K562 (cell line): ENCODE measurements around the gene ZDHHC24. TPM values are rescaled to one million over a fixed set of nuclear protein-coding genes. Genes with fewer than 3 reads are reported as not detected.
A peak's percentile ranks its signal among the peaks of the same experiment; 100 is the strongest.

Experiments used
- KDM1A ChIP-seq, 2 experiments: fragments of 450-650 bp; IDR thresholded peaks; 2 replicates each; pipeline ENCODE4 v1.6.1; 2016; ENCODE audit warnings: mild to moderate bottlenecking in 2 of 2
- MAFF ChIP-seq: IDR thresholded peaks from 2 replicates; pipeline ENCODE4 v1.6.1; 2012; ENCODE audit warnings: low read length, improper control_type of control experiment
- NFYB ChIP-seq: IDR thresholded peaks from 2 replicates; pipeline ENCODE4 v1.6.1; 2011; ENCODE audit warnings: mild to moderate bottlenecking, moderate library complexity; ENCODE audit not compliant: insufficient read length; ENCODE audit errors: extremely low read depth
- NONO ChIP-seq, 2 experiments: fragments of 200-400 bp in 1 of 2; fragments of 450-650 bp in 1 of 2; formaldehyde crosslinking in 1 of 2; IDR thresholded peaks; 2 replicates each; pipeline ENCODE4 v1.6.1; 2017; ENCODE audit warnings: low read depth in 2 of 2, mild to moderate bottlenecking in 2 of 2, moderate library complexity in 2 of 2, low read length in 1 of 2
- PHF20 ChIP-seq: fragments of 450-650 bp; IDR thresholded peaks from 2 replicates; pipeline ENCODE4 v1.6.1; 2018; ENCODE audit not compliant: partially characterized antibody
- RBM17 ChIP-seq: fragments of 200-400 bp; formaldehyde crosslinking; IDR thresholded peaks from 2 replicates; pipeline ENCODE4 v1.6.1; 2017; ENCODE audit warnings: low read depth, mild to moderate bottlenecking, low read length, borderline replicate concordance
- SRF ChIP-seq, 2 experiments: fragments of 250-450, 450-650 bp in 1 of 2; sonication (Bioruptor Pico) in 1 of 2; sonication (generic) in 1 of 2; formaldehyde crosslinking; IDR thresholded peaks; 2 replicates each; pipeline versions ENCODE4 v1.5.0 to v1.5.1; 2020 to 2022; ENCODE audit warnings: mild to moderate bottlenecking in 1 of 2, missing genetic modification reagents in 1 of 2
- TOE1 ChIP-seq, 2 experiments: fragments of 450-650 bp in 1 of 2; sonication (generic) in 1 of 2; formaldehyde crosslinking in 1 of 2; IDR thresholded peaks; 2 replicates each; pipeline versions ENCODE4 v1.7.1 to v1.8.0; 2016 to 2022; ENCODE audit warnings: borderline replicate concordance in 2 of 2, mild to moderate bottlenecking in 2 of 2, antibody characterized with exemption in 1 of 2, inconsistent platforms in 1 of 2, low read depth in 1 of 2, missing genetic modification reagents in 1 of 2, moderate library complexity in 1 of 2
- ZKSCAN8 ChIP-seq: fragments of 200-800 bp; sonication (Bioruptor generic); IDR thresholded peaks from 2 replicates; pipeline ENCODE4 v1.6.1; 2016; ENCODE audit warnings: missing genetic modification characterization, missing compliant biosample characterization
- polyA plus RNA-seq, 8 experiments: library from polyadenylated mRNA; depleted of rRNA in 4 of 8; stranded (reverse) in 5 of 8; unstranded in 3 of 8; fragments of >200 nt; fragmentation: Nextera tagmentation in 2 of 8; fragmentation: Illumina TruSeq in 1 of 8; extraction: Ambion mirVana in 2 of 8; extraction: Trizol in 1 of 8; gene quantifications; 2 replicates each; pipeline versions ENCODE4 v1.2.1 to v1.2.3, GENCODE V29; 2011 to 2014; ENCODE audit warnings: inconsistent platforms in 1 of 8, missing spikeins in 1 of 8
- total RNA-seq, 7 experiments: library from RNA; depleted of rRNA in 6 of 7; stranded (reverse); fragments of >200 nt in 6 of 7; fragmentation: Illumina TruSeq in 2 of 7; extraction: Trizol in 2 of 7; gene quantifications; 2 replicates each; pipeline versions ENCODE4 v1.2.1 to v1.2.3, GENCODE V29; 2011 to 2021; ENCODE audit warnings: low replicate concordance in 1 of 7
- TF ChIP-seq, protein P1 (sequence below): fragments of 200-800 bp; sonication (Bioruptor generic); IDR thresholded peaks from 2 replicates; pipeline ENCODE4 v1.6.1; 2017; ENCODE audit warnings: missing genetic modification characterization, missing compliant biosample characterization
- TF ChIP-seq, protein P2 (sequence below): IDR thresholded peaks from 3 replicates; pipeline ENCODE4 v1.6.1; 2011; ENCODE audit warnings: borderline replicate concordance, mild to moderate bottlenecking; ENCODE audit not compliant: insufficient read length, insufficient read depth
- TF ChIP-seq, protein P3 (sequence below): fragments of 250-450 bp; sonication (Bioruptor Pico); IDR thresholded peaks from 2 replicates; pipeline ENCODE4 v1.5.0; 2021; ENCODE audit warnings: mild to moderate bottlenecking, borderline replicate concordance
- TF ChIP-seq, protein P4 (sequence below): sonication (generic); formaldehyde crosslinking; IDR thresholded peaks from 2 replicates; pipeline ENCODE4 v1.8.1; 2023; ENCODE audit warnings: mild to moderate bottlenecking, missing genetic modification reagents, moderate library complexity
- TF ChIP-seq, protein P5 (sequence below): fragments of 450-650 bp; formaldehyde crosslinking; IDR thresholded peaks from 2 replicates; pipeline ENCODE4 v1.4.0; 2020; ENCODE audit warnings: mild to moderate bottlenecking, moderate library complexity

The ZDHHC24 gene
- total and polyA plus RNA-seq, 9 of the 15 experiments (the other 6 are each of a cell fraction or from before 2014, with no cell fraction given) = 0.45 to 11.2 (median 2.7) TPM

DNA sequence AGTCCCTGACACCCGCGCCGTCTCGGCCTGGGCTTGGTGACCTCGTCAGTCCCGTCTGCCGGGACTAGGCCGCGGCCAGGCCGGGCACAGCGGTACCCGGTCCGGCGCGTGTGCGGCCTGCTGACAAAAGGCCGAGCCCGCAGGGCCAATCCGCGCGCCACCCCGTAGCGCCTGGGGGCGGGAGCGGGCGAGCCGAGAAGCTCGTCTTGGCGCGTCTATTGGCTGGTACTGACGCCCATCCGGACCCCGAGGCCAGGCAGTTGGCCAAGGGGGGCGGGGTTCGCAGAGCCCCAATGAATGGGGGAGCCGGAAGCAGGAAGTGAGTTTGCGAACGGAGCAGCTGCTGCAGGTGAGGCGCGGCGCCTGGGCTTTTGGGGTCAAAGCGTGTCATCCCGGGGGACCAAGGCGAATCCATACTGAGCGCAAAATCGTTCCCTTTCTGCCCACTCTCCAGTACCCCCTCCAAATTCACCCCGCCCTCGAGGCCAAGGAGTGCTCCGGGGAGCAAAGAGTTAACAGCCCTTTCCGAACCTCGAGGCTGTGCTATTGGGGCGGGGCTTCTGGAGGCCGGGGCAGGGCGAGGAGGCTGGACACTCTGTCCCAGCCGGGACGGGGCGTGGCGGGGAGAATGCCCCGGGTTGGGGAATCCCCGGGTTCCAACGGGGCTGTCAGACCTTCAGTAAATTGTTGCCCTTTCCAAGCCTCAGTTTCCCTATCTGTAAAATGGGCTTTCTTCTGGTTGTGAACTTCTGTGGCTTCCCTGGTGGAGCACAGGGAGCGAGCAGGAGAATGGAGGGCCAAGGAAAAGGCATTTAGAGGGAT lies 65.5 kb downstream of the ZDHHC24 start, which contains the start of gene DPP3 (continued):
- TF ChIP-seq, protein P1, sequence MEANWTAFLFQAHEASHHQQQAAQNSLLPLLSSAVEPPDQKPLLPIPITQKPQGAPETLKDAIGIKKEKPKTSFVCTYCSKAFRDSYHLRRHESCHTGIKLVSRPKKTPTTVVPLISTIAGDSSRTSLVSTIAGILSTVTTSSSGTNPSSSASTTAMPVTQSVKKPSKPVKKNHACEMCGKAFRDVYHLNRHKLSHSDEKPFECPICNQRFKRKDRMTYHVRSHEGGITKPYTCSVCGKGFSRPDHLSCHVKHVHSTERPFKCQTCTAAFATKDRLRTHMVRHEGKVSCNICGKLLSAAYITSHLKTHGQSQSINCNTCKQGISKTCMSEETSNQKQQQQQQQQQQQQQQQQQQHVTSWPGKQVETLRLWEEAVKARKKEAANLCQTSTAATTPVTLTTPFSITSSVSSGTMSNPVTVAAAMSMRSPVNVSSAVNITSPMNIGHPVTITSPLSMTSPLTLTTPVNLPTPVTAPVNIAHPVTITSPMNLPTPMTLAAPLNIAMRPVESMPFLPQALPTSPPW = peak; percentile 80
- TF ChIP-seq ZKSCAN8 (CRISPR knock-in tag) = no peak
- TF ChIP-seq, protein P2, sequence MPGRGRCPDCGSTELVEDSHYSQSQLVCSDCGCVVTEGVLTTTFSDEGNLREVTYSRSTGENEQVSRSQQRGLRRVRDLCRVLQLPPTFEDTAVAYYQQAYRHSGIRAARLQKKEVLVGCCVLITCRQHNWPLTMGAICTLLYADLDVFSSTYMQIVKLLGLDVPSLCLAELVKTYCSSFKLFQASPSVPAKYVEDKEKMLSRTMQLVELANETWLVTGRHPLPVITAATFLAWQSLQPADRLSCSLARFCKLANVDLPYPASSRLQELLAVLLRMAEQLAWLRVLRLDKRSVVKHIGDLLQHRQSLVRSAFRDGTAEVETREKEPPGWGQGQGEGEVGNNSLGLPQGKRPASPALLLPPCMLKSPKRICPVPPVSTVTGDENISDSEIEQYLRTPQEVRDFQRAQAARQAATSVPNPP = no peak
- TF ChIP-seq TOE1 (IDR thresholded peaks at IDR 0.05; ENCODE audit: borderline replicate concordance) = peak; percentile 93
- no peak for TF ChIP-seq TOE1 (CRISPR knock-in tag; IDR thresholded peaks at IDR 0.05; ENCODE audit: borderline replicate concordance, low read depth)
- peak in 1 of 2 experiments; percentile 60; a peak in 2 of 4 replicates for TF ChIP-seq SRF (CRISPR knock-in tag; IDR thresholded peaks at IDR 0.05)
- peak in 1 of 2 experiments; percentile 82; a peak in 1 of 4 replicates for TF ChIP-seq NONO (IDR thresholded peaks at IDR 0.05; ENCODE audit: low read depth in 2 of 2, low read length in 1 of 2)
- TF ChIP-seq, protein P3, sequence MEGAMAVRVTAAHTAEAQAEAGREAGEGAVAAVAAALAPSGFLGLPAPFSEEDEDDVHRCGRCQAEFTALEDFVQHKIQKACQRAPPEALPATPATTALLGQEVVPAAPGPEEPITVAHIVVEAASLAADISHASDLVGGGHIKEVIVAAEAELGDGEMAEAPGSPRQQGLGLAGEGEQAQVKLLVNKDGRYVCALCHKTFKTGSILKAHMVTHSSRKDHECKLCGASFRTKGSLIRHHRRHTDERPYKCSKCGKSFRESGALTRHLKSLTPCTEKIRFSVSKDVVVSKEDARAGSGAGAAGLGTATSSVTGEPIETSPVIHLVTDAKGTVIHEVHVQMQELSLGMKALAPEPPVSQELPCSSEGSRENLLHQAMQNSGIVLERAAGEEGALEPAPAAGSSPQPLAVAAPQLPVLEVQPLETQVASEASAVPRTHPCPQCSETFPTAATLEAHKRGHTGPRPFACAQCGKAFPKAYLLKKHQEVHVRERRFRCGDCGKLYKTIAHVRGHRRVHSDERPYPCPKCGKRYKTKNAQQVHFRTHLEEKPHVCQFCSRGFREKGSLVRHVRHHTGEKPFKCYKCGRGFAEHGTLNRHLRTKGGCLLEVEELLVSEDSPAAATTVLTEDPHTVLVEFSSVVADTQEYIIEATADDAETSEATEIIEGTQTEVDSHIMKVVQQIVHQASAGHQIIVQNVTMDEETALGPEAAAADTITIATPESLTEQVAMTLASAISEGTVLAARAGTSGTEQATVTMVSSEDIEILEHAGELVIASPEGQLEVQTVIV (CRISPR knock-in tag) = no peak
- TF ChIP-seq KDM1A (IDR thresholded peaks at IDR 0.05) = peak; percentile 77 to 92
- TF ChIP-seq MAFF = 0 out of 2 replicates have a peak, but pooled peaks have one; percentile 1
- TF ChIP-seq PHF20 = peak; percentile 91
- TF ChIP-seq, protein P4, sequence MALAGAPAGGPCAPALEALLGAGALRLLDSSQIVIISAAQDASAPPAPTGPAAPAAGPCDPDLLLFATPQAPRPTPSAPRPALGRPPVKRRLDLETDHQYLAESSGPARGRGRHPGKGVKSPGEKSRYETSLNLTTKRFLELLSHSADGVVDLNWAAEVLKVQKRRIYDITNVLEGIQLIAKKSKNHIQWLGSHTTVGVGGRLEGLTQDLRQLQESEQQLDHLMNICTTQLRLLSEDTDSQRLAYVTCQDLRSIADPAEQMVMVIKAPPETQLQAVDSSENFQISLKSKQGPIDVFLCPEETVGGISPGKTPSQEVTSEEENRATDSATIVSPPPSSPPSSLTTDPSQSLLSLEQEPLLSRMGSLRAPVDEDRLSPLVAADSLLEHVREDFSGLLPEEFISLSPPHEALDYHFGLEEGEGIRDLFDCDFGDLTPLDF (CRISPR knock-in tag) = peak; percentile 71; the same call in 1 of the 2 replicates
- TF ChIP-seq, protein P5, sequence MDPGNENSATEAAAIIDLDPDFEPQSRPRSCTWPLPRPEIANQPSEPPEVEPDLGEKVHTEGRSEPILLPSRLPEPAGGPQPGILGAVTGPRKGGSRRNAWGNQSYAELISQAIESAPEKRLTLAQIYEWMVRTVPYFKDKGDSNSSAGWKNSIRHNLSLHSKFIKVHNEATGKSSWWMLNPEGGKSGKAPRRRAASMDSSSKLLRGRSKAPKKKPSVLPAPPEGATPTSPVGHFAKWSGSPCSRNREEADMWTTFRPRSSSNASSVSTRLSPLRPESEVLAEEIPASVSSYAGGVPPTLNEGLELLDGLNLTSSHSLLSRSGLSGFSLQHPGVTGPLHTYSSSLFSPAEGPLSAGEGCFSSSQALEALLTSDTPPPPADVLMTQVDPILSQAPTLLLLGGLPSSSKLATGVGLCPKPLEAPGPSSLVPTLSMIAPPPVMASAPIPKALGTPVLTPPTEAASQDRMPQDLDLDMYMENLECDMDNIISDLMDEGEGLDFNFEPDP = no peak
- no peak for TF ChIP-seq RBM17
- peak; percentile 79 for TF ChIP-seq NFYB
